ENCODE data around the gene GPHA2. TPM values are rescaled to one million over a fixed set of nuclear protein-coding genes. Genes with fewer than 3 reads are reported as not detected.

Gene GPHA2
- total RNA-seq, 1 donor from 2014 or later: 0.33 TPM

DNA sequence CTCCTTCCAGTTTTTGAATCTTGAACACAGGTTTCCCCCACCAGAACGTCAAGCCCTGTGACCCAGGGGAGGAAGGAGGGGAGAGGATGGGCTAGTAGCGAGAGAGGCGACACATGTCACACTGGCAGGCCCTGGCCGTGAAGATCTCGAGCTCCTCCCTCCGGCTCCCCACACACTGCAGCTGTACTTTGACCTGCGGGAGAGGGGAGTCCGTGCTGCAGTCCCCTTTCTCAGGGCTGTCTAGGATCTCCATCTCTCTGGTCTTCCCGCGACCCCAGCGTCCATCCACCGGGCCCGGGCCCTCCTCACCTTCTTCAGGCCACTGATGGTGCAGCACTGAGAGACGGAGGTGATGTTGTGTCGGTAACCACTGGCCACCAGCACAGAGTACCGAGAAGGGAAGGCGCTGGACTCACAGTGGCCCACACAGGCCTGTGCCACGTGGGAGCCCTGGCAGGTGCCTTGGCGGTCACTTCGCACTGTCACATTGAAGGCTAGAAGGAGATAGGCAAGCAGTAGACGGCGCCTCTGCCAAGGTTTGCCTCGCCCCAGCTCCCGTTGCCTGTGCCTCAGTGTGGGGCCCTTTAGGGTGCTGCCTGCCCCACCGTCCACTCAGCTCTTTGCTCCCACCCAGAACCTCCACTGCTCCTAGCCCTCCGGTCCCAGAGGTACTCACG is 873 bp downstream of the GPHA2 start:
- intact Hi-C loops (cut with micrococcal nuclease): no loop called here
- DNase-seq (no peak), ATAC-seq (ENCODE audit: low read depth) (no peak)
- Mint-ChIP-seq H3K4me3 (no peak overlapping the region), H3K4me1 (no peaks in the 10 kb centered on the region), H3K27ac (no peak overlapping the region), H3K9me3 (no peaks in the 10 kb centered on the region), H3K36me3 (ENCODE audit: low read depth) (peaks cover 46% of the 10 kb centered on the region), H3K27me3 (peaks cover 2% of the 10 kb centered on the region)
- TF ChIP-seq, protein P1, sequence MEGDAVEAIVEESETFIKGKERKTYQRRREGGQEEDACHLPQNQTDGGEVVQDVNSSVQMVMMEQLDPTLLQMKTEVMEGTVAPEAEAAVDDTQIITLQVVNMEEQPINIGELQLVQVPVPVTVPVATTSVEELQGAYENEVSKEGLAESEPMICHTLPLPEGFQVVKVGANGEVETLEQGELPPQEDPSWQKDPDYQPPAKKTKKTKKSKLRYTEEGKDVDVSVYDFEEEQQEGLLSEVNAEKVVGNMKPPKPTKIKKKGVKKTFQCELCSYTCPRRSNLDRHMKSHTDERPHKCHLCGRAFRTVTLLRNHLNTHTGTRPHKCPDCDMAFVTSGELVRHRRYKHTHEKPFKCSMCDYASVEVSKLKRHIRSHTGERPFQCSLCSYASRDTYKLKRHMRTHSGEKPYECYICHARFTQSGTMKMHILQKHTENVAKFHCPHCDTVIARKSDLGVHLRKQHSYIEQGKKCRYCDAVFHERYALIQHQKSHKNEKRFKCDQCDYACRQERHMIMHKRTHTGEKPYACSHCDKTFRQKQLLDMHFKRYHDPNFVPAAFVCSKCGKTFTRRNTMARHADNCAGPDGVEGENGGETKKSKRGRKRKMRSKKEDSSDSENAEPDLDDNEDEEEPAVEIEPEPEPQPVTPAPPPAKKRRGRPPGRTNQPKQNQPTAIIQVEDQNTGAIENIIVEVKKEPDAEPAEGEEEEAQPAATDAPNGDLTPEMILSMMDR (IDR thresholded peaks at IDR 0.05): no peak
- ChIA-PET CTCF (no interaction called here), POLR2A (interaction anchor here (0.7 to 1.1 kb wide), 2 partner anchors 31 to 53 kb away, joined by 3 to 5 read pairs; no protein-coding TSS in a partner anchor)

GRCh38 chr11:64933935-64934681 is 1.6 kb downstream of the GPHA2 start:
- Mint-ChIP-seq H3K27ac (no peak overlapping the region), H3K9me3 (no peaks in the 10 kb centered on the region), H3K4me1 (no peaks in the 10 kb centered on the region), H3K36me3 (ENCODE audit: low read depth) (peaks cover 53% of the 10 kb centered on the region), H3K27me3 (peaks cover 2% of the 10 kb centered on the region), H3K4me3 (no peak overlapping the region)
- ATAC-seq (ENCODE audit: low read depth) (no peak), DNase-seq (no peak)
- intact Hi-C loops (cut with micrococcal nuclease): no loop called here
- TF ChIP-seq, protein P1 (IDR thresholded peaks at IDR 0.05): no peak
- CTCF ChIA-PET: no interaction called here
- POLR2A ChIA-PET: interaction anchor here (0.7 to 1.1 kb wide), 2 partner anchors 32 to 54 kb away, joined by 3 to 5 read pairs; no protein-coding TSS in a partner anchor

DNA sequence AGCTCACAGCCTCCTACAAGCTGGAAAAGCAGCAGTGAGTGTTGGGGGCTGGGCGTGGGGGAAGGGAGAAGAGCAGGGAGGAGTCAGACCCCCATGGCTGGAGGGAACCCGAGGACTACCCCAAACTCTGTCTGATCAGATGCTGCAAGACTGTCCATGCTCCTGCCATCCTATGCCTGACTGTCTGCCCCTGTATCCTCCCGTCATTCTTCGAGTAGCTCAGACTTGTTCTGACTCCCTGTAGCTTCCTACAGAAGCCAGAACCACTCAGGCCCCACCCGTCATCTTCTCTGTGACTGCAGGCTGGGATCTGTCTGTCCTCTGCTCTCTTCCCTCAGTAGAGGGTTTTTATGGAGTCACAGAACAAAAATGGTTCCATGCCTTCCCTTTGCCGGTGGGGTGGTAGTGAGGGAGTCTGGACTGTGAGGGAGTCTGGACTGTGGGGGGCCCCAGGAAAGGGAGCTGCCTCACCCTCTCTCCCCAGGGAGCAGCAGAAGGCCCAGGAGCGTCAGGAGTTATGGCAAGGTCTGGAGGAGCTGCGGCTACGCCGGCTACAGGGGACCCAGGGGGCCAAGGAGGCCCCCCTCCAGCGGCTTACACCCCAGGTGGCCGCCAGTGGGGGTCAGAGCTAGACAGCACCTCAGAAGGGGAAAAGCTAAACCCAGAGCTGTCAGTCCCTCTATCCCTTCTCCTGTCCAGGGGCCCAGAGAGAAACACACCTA is 2.3 kb downstream of the GPHA2 start:
- CTCF ChIA-PET: no interaction called here
- Mint-ChIP-seq H3K36me3 (ENCODE audit: low read depth) (peaks cover 55% of the 10 kb centered on the region), H3K4me1 (no peaks in the 10 kb centered on the region), H3K4me3 (no peak overlapping the region), H3K9me3 (no peaks in the 10 kb centered on the region), H3K27ac (no peak overlapping the region), H3K27me3 (no peaks in the 10 kb centered on the region)
- intact Hi-C loops (cut with micrococcal nuclease): no loop called here
- POLR2A ChIA-PET: interaction anchor here (1.1 kb wide), 1 partner anchor 54 kb away, joined by 3 read pairs; no protein-coding TSS in a partner anchor
- DNase-seq (no peak), ATAC-seq (ENCODE audit: low read depth) (no peak)
- TF ChIP-seq, protein P1 (IDR thresholded peaks at IDR 0.05): no peak

GRCh38 chr11:64932324-64932723 is 3.4 kb downstream of the GPHA2 start:
- ChIA-PET POLR2A (no interaction called here), CTCF (no interaction called here)
- TF ChIP-seq, protein P1 (IDR thresholded peaks at IDR 0.05): no peak
- ATAC-seq (ENCODE audit: low read depth) (no peak), DNase-seq (no peak)
- intact Hi-C loops (cut with micrococcal nuclease): no loop called here
- H3K4me3 Mint-ChIP-seq: no peak overlapping the region
- H3K9me3 Mint-ChIP-seq: no peaks in the 10 kb centered on the region
- H3K27me3 Mint-ChIP-seq: no peaks in the 10 kb centered on the region
- no peak overlapping the region for H3K27ac Mint-ChIP-seq
- peaks cover 65% of the 10 kb centered on the region for H3K36me3 Mint-ChIP-seq (ENCODE audit: low read depth)
- H3K4me1 Mint-ChIP-seq: no peaks in the 10 kb centered on the region

DNA sequence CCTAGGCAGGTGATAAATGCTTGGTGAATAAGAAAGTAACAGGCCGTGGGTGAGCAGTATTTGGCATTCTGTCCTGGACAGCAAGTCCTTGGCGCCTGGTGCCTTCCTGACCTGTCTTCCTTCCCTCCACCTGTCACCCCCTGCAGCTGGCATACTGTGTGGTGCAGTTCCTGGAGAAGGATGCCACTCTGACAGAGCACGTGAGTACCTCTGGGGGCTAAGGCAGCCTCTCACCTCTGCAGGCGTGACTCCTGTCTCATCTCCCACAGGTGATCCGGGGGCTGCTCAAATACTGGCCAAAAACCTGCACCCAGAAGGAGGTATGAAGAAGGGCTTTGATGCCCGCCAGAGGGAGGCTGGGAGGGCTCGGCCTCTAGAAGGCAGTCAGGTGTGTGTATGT is 4.4 kb downstream of the GPHA2 start:
- ChIA-PET CTCF (no interaction called here), POLR2A (no interaction called here)
- intact Hi-C loops (cut with micrococcal nuclease): no loop called here
- no peak for ATAC-seq (ENCODE audit: low read depth)
- no peak overlapping the region for H3K4me3 Mint-ChIP-seq
- no peaks in the 10 kb centered on the region for H3K4me1 Mint-ChIP-seq
- no peaks in the 10 kb centered on the region for H3K9me3 Mint-ChIP-seq
- DNase-seq: no peak
- TF ChIP-seq, protein P1 (IDR thresholded peaks at IDR 0.05): no peak
- no peaks in the 10 kb centered on the region for H3K27me3 Mint-ChIP-seq
- H3K36me3 Mint-ChIP-seq (ENCODE audit: low read depth): peaks cover 69% of the 10 kb centered on the region
- no peak overlapping the region for H3K27ac Mint-ChIP-seq
